GM12878 (cell line): ENCODE results near the gene HMGCLL1.

Source experiments
- CREB1 ChIP-seq: IDR thresholded peaks from 2 replicates; pipeline ENCODE4 v1.6.1; 2012; ENCODE audit warnings: low read depth, mild to moderate bottlenecking, inconsistent platforms
- EZH2 ChIP-seq: IDR thresholded peaks from 2 replicates; pipeline ENCODE4 v1.6.1; 2012; ENCODE audit warnings: low read depth, mild to moderate bottlenecking, control low read depth, inconsistent platforms, low read length, borderline replicate concordance; ENCODE audit not compliant: control insufficient read depth
- MTA3 ChIP-seq: IDR thresholded peaks from 2 replicates; pipeline ENCODE4 v1.6.1; 2012; ENCODE audit warnings: low read length, inconsistent platforms, borderline replicate concordance
- PBX3 ChIP-seq: IDR thresholded peaks from 2 replicates; pipeline ENCODE4 v1.6.1; 2011; ENCODE audit warnings: mild to moderate bottlenecking, low read depth, low read length, moderate library complexity; ENCODE audit not compliant: insufficient replicate concordance
- POLR2A ChIP-seq: IDR thresholded peaks from 2 replicates; pipeline ENCODE4 v1.6.1; 2011; ENCODE audit warnings: low read depth, mild to moderate bottlenecking, low read length
- SMC3 ChIP-seq: IDR thresholded peaks from 2 replicates; pipeline ENCODE4 v1.6.1; 2011; ENCODE audit warnings: low read length, improper control_type of control experiment, borderline replicate concordance
- ZBTB11 ChIP-seq: fragments of 450-650 bp; formaldehyde crosslinking; IDR thresholded peaks from 2 replicates; pipeline ENCODE4 v1.5.0; 2022; ENCODE audit warnings: mild to moderate bottlenecking, missing genetic modification characterization
- ZNF24 ChIP-seq: fragments of 450-650 bp; IDR thresholded peaks from 2 replicates; pipeline ENCODE4 v1.6.1; 2017; ENCODE audit warnings: antibody characterized with exemption, mild to moderate bottlenecking
- TF ChIP-seq, protein P1 (sequence below), 3 experiments: IDR thresholded peaks in 2 of 3; conservative IDR thresholded peaks in 1 of 3; 2 replicates each; pipeline ENCODE4 v1.5.1; 2011; ENCODE audit warnings: low read depth in 3 of 3, low read length in 3 of 3, mild to moderate bottlenecking in 3 of 3, control low read depth in 2 of 3, moderate library complexity in 2 of 3, inconsistent platforms in 1 of 3, mixed read lengths in 1 of 3; ENCODE audit not compliant: control insufficient read depth in 2 of 3, insufficient read depth in 1 of 3; ENCODE audit errors: extremely low read depth in 1 of 3
- TF ChIP-seq, protein P2 (sequence below): IDR thresholded peaks from 2 replicates; pipeline ENCODE4 v1.6.1; 2011; ENCODE audit warnings: low read depth, low read length, improper control_type of control experiment, borderline replicate concordance

DNA sequence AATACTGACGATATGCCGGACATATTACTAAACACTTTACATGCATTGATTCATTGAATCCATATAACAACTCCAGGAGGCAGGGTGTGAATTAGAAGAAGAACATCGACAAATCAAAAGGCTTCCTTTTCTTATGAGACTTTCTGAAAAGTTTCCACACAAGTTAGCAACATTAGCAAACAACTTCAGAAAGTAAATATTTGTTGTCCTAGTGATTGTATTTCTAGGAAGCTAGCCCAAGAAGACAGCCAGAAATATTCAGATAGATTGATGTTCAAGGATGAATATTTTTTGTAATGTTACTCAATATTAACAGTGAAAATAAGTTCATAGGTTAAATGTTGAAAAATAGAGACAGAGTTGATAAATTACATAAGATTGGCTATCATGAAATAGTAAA lies 131.1 kb downstream of the HMGCLL1 start:
- TF ChIP-seq, protein P1, sequence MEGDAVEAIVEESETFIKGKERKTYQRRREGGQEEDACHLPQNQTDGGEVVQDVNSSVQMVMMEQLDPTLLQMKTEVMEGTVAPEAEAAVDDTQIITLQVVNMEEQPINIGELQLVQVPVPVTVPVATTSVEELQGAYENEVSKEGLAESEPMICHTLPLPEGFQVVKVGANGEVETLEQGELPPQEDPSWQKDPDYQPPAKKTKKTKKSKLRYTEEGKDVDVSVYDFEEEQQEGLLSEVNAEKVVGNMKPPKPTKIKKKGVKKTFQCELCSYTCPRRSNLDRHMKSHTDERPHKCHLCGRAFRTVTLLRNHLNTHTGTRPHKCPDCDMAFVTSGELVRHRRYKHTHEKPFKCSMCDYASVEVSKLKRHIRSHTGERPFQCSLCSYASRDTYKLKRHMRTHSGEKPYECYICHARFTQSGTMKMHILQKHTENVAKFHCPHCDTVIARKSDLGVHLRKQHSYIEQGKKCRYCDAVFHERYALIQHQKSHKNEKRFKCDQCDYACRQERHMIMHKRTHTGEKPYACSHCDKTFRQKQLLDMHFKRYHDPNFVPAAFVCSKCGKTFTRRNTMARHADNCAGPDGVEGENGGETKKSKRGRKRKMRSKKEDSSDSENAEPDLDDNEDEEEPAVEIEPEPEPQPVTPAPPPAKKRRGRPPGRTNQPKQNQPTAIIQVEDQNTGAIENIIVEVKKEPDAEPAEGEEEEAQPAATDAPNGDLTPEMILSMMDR (IDR thresholded peaks at IDR 0.05 in 2 of 3, conservative IDR thresholded peaks at IDR 0.05 in 1 of 3; ENCODE audit: control insufficient read depth in 2 of 3, extremely low read depth in 1 of 3, insufficient read depth in 1 of 3, low read depth in 3 of 3, low read length in 3 of 3): no peak
- TF ChIP-seq PBX3: no peak
- TF ChIP-seq, protein P2, sequence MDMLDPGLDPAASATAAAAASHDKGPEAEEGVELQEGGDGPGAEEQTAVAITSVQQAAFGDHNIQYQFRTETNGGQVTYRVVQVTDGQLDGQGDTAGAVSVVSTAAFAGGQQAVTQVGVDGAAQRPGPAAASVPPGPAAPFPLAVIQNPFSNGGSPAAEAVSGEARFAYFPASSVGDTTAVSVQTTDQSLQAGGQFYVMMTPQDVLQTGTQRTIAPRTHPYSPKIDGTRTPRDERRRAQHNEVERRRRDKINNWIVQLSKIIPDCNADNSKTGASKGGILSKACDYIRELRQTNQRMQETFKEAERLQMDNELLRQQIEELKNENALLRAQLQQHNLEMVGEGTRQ: no peak
- TF ChIP-seq ZNF24: no peak
- TF ChIP-seq EZH2: no peak
- TF ChIP-seq SMC3: no peak
- TF ChIP-seq POLR2A: no peak
- TF ChIP-seq ZBTB11 (CRISPR knock-in tag): no peak
- no peak for TF ChIP-seq CREB1
- TF ChIP-seq MTA3: no peak
